NB4 (cell line): Measurements from ENCODE around the gene SV2C.

ENCODE experiments used
- DNase-seq: peaks from one replicate; pipeline ENCODE4 v3.0.0; 2010; ENCODE audit warnings: low read depth
- H3K4me3 ChIP-seq: one replicate; pipeline ENCODE4 v1.5.1; 2011; ENCODE audit warnings: mild to moderate bottlenecking, low read depth, low read length, moderate library complexity
- MYC ChIP-seq: IDR thresholded peaks from 2 replicates; pipeline ENCODE4 v1.6.1; 2011; ENCODE audit warnings: low read depth, low read length
- POLR2A ChIP-seq: IDR thresholded peaks from 2 replicates; pipeline ENCODE4 v1.6.1; 2011; ENCODE audit warnings: mild to moderate bottlenecking; ENCODE audit not compliant: insufficient read length; ENCODE audit errors: extremely low read depth
- TF ChIP-seq, protein P1 (sequence below): IDR thresholded peaks from 2 replicates; pipeline ENCODE4 v1.6.1; 2011; ENCODE audit warnings: low read depth, low read length
- TF ChIP-seq, protein P2 (sequence below): IDR thresholded peaks from one replicate; pipeline ENCODE4 v1.5.1; 2012; ENCODE audit warnings: low read depth, low read length

The SV2C gene

DNA sequence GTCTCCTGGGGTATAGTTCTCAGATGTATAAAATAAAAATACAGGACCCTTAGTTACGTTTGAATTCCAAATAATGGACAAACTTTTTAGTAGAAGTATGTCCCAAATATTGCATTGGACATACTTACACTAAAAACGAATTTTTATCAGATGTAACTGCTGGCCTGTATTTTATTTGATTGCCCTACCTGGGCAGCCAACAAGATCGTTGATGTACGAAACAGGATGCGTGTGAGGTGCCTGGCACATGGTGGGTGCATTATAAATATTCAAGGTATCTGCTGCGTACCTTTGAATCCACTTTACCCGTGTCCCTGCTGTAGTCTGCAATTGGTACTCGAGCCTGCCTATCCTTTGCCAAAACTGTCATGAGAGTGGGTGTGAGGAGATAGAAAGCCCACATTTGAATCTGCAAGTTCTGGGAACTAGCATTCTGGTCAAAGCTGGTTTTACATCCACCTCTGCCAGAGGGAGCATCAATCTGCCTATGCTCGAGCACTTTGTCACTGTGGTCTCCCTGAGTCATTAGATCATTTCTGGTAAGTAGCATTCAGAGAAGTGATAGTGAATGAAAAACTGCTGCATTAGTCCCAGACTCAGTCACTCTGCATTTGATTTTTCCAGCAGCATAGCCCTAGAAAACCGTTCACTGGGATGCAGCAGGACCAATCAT, 186.2 kb downstream of the SV2C start:
- TF ChIP-seq, protein P1, sequence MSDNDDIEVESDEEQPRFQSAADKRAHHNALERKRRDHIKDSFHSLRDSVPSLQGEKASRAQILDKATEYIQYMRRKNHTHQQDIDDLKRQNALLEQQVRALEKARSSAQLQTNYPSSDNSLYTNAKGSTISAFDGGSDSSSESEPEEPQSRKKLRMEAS: no peak
- TF ChIP-seq POLR2A (no peak), MYC (no peak)
- TF ChIP-seq, protein P2, sequence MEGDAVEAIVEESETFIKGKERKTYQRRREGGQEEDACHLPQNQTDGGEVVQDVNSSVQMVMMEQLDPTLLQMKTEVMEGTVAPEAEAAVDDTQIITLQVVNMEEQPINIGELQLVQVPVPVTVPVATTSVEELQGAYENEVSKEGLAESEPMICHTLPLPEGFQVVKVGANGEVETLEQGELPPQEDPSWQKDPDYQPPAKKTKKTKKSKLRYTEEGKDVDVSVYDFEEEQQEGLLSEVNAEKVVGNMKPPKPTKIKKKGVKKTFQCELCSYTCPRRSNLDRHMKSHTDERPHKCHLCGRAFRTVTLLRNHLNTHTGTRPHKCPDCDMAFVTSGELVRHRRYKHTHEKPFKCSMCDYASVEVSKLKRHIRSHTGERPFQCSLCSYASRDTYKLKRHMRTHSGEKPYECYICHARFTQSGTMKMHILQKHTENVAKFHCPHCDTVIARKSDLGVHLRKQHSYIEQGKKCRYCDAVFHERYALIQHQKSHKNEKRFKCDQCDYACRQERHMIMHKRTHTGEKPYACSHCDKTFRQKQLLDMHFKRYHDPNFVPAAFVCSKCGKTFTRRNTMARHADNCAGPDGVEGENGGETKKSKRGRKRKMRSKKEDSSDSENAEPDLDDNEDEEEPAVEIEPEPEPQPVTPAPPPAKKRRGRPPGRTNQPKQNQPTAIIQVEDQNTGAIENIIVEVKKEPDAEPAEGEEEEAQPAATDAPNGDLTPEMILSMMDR: no peak
- no peak for DNase-seq
- H3K4me3 ChIP-seq: no peak overlapping the region

DNA sequence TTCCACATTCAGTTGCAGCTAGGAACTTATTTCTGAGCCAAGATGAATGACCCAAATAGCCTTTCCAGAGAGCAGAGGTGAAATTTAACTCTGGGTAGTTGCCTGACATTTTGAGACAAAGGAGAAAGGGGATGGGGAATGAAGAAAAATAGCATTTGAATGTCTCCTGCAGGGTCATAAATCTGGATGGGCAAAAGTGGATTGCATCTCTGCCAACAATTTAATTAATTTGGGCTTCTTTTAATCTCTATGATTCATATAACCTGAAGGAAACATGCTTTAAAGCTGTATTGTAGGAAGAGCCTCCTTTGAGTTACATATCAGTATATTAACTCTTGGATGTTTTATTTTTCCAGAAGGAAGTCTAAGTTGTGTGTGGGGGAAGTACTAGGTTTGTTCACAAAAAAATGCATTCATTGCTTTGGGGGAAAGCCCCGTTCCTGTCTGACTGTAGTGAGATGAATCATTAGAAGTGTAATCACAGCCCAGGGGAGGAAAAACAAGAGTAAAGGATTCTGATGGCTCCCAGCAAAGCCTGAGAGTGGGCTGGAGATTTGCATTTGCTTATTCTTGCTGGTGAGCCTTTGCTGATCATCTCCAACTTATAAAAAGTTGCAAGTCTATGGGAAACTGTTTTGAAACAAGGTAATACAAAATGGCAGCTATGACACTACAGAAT, 186.9 kb downstream of the SV2C start:
- H3K4me3 ChIP-seq: no peak overlapping the region
- no peak for TF ChIP-seq POLR2A
- TF ChIP-seq, protein P2: no peak
- TF ChIP-seq, protein P1: no peak
- no peak for TF ChIP-seq MYC
- no peak for DNase-seq

DNA sequence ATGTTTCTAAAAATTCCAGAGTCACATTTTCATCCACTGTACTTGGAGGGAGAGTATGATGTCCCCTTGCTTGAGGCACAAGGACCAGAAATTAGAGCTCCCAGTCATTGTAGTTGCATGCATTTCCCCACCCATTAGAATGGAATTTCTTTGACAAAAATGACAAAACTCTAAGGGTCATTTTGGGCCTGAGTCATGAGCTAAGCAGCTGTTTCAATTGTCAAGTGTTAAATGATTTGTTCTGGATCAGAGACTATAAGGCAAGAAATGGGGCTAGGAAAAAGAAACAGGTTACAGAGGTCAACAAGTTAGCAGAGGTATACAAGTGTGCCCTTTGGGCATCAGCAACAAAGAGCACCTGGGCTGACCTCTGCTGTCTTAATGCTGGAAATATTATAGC, 188.7 kb downstream of the SV2C start:
- no peak for DNase-seq
- TF ChIP-seq MYC (no peak), POLR2A (no peak)
- TF ChIP-seq, protein P2: no peak
- TF ChIP-seq, protein P1: no peak
- no peak overlapping the region for H3K4me3 ChIP-seq

DNA sequence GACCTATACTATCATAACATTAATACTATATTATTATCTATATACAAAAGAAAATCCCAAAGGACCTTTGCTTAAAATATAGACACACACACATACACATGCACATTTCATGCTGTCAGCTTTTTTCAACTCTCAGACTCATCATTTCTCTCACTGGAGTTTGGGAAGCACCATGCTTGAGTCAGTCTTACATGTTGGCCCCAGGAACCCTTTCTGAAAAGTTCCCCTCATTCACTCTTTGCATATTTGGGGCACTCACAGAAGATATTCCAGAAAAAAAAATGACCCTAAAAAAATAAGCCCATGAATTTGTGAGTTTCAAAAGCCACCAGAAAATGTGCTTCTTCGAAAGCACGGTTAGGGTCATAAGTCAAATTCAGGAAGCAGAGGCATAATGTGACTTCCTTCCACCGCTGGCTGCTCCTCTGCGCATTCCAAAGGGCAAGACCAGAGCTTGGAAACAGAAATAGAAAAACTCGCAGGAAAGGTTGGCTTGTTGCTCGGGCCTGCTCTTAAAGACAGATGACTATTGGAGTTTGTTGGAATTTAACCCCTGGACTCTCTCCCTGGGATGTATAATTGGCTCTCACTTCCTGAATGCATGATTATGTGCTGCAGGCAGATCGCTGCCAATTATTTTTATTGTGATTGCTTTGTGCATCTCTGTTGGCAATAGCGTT, 190.2 kb downstream of the SV2C start:
- TF ChIP-seq POLR2A (no peak), MYC (no peak)
- TF ChIP-seq, protein P2: no peak
- TF ChIP-seq, protein P1: no peak
- H3K4me3 ChIP-seq: no peak overlapping the region
- DNase-seq: no peak

DNA sequence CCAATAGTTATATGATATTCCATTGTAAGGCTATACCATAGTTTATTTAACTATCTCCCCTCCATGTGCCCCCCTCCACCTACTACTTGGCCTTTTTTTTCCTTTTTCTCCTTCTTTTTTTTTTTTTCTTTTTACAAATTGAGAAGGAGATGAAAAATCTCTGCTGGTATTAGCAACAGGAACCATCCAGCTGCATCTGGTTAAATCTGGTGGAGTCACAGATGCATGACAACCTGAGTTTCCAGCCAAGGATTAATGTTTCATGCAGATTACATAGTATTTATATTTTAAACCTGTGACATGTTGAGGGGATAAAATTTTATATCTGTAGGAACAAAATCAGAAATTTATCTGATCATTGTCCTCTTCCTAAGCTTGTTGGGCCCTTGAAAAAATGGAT, 191.4 kb downstream of the SV2C start:
- no peak for DNase-seq
- TF ChIP-seq, protein P1: no peak
- TF ChIP-seq POLR2A: no peak
- no peak for TF ChIP-seq MYC
- TF ChIP-seq, protein P2: no peak
- H3K4me3 ChIP-seq: no peak overlapping the region
